ENCODE data around the gene RPGRIP1L.

DNA sequence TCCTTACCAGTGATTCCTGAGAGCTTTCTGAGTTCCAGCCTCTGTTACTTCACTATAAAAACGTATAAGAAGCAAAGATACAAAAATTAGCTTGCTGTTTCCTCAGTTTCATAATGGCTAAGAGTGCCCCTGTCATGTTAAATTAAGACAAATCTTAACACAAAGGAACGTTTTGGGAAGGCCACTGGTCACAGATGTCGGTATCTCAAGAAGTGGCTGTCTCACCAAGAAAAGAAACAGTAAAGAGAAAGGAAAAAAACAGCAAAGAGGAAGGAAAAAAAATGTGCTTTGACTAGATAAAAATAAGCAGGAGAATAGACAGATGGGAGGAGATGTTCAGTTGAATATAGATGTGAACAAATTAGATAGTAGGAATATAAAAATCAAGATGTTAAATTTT is 105.9 kb downstream of the RPGRIP1L start:
- TF ChIP-seq JUN (IDR thresholded peaks at IDR 0.05) (no peak), POLR2A (IDR thresholded peaks at IDR 0.05; ENCODE audit: low read length) (no peak), SMC3 (IDR thresholded peaks at IDR 0.05) (no peak), EP300 (IDR thresholded peaks at IDR 0.05) (no peak), JUNB (IDR thresholded peaks at IDR 0.05) (no peak), RAD21 (conservative IDR thresholded peaks at IDR 0.05 in 1 of 2, IDR thresholded peaks at IDR 0.05 in 1 of 2) (no peak), CHD4 (IDR thresholded peaks at IDR 0.05; ENCODE audit: borderline replicate concordance) (no peak), MAFK (IDR thresholded peaks at IDR 0.05; ENCODE audit: partially characterized antibody) (no peak), NR3C1 (IDR thresholded peaks at IDR 0.05) (no peak), RCOR1 (IDR thresholded peaks at IDR 0.05; ENCODE audit: low read depth, low read length) (no peak)
- TF ChIP-seq, protein P1, sequence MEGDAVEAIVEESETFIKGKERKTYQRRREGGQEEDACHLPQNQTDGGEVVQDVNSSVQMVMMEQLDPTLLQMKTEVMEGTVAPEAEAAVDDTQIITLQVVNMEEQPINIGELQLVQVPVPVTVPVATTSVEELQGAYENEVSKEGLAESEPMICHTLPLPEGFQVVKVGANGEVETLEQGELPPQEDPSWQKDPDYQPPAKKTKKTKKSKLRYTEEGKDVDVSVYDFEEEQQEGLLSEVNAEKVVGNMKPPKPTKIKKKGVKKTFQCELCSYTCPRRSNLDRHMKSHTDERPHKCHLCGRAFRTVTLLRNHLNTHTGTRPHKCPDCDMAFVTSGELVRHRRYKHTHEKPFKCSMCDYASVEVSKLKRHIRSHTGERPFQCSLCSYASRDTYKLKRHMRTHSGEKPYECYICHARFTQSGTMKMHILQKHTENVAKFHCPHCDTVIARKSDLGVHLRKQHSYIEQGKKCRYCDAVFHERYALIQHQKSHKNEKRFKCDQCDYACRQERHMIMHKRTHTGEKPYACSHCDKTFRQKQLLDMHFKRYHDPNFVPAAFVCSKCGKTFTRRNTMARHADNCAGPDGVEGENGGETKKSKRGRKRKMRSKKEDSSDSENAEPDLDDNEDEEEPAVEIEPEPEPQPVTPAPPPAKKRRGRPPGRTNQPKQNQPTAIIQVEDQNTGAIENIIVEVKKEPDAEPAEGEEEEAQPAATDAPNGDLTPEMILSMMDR (IDR thresholded peaks at IDR 0.05): no peak
- TF ChIP-seq, protein P2, sequence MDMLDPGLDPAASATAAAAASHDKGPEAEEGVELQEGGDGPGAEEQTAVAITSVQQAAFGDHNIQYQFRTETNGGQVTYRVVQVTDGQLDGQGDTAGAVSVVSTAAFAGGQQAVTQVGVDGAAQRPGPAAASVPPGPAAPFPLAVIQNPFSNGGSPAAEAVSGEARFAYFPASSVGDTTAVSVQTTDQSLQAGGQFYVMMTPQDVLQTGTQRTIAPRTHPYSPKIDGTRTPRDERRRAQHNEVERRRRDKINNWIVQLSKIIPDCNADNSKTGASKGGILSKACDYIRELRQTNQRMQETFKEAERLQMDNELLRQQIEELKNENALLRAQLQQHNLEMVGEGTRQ (IDR thresholded peaks at IDR 0.05): no peak
- TF ChIP-seq, protein P3, sequence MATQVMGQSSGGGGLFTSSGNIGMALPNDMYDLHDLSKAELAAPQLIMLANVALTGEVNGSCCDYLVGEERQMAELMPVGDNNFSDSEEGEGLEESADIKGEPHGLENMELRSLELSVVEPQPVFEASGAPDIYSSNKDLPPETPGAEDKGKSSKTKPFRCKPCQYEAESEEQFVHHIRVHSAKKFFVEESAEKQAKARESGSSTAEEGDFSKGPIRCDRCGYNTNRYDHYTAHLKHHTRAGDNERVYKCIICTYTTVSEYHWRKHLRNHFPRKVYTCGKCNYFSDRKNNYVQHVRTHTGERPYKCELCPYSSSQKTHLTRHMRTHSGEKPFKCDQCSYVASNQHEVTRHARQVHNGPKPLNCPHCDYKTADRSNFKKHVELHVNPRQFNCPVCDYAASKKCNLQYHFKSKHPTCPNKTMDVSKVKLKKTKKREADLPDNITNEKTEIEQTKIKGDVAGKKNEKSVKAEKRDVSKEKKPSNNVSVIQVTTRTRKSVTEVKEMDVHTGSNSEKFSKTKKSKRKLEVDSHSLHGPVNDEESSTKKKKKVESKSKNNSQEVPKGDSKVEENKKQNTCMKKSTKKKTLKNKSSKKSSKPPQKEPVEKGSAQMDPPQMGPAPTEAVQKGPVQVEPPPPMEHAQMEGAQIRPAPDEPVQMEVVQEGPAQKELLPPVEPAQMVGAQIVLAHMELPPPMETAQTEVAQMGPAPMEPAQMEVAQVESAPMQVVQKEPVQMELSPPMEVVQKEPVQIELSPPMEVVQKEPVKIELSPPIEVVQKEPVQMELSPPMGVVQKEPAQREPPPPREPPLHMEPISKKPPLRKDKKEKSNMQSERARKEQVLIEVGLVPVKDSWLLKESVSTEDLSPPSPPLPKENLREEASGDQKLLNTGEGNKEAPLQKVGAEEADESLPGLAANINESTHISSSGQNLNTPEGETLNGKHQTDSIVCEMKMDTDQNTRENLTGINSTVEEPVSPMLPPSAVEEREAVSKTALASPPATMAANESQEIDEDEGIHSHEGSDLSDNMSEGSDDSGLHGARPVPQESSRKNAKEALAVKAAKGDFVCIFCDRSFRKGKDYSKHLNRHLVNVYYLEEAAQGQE (IDR thresholded peaks at IDR 0.05): no peak
